ENCODE measurements around the gene LRIG2.
"Not testable (repeated sequence)": the region's sequence is repeated elsewhere in the genome, so short reads cannot be mapped to it uniquely, and the experiment has no call there.

The LRIG2 gene

DNA sequence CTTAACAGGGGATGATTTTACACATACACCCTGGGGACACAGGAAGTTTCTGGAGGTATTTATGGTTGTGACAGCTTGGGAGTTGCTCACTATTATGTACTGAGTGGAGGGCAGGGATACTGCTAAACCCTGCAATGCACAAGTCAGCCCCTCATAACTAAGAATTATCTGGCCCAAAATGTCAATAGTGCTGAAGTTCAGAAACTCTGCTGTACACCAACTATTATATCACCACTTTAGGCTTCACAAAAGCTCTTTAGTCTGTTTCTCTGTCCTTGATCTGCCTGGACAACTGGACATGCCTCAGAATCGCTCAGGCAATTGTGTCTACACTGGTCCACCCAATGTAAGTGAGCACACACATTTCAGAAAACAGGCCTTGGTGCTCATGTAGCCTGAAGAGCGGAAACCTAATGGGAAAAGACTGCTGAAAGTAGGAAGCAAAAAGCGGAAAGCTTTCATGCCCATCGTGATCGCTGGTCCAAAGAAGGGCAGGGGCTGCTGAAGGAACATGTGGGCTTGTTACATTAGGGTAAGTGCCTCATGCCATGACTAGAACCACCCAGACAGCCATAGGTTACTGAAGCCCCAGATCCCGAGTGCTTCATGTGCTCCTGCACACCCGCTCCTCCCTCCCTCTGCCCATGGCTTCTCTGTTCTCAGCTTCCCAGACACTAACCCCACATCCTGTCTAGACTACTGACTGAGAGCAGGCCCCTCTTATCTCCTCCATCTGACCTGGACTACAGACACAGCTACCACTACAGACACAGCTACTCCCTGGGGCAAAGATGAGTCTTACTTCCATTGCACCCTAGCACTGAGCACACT is 73.5 kb downstream of the LRIG2 start:
- H3K4me3 ChIP-seq (ENCODE audit: low read depth in 1 of 2, low read length in 2 of 2): no peak overlapping the region
- H3K4me1 ChIP-seq (ENCODE audit: control insufficient read depth in 1 of 2, insufficient read depth in 2 of 2, low read length in 2 of 2): peaks cover 0 to 4% of the 10 kb centered on the region in 2 donors
- H3K27me3 ChIP-seq (ENCODE audit: low read depth, low read length): no peaks in the 10 kb centered on the region
- H3K9me3 ChIP-seq (ENCODE audit: control insufficient read depth in 1 of 2, low read length in 2 of 2): no peaks in the 10 kb centered on the region
- H3K36me3 ChIP-seq (ENCODE audit: control insufficient read depth in 1 of 2, insufficient read depth in 2 of 2, low read length in 2 of 2): no peaks in the 10 kb centered on the region
- no peak overlapping the region for H3K27ac ChIP-seq (ENCODE audit: low read length)

DNA sequence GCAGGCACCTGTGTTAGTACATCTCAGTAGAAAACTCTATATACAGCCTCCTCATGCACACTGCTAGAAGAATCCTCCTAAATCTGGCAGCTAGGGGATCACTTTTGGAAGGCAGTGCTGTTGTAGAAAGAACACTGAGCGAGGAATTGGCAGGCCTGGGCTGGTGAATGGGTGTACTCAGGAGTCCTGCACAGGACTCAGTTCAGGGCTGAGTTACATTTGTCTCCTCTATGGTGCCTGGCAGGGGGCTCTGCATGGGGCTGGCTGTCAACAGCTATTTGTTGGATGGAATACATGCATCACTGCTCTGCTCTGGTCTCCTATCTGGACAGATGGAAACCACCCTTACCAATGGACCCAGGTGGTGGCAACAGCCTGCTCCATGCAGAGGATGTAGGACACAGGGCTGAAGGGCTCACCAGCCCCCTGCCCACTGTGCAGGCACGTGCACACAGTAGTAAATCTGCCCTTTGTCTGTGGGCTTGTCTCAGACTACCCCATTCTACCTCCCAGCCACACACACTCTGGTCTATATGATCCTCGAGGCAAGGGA is 74.2 kb downstream of the LRIG2 start:
- H3K4me1 ChIP-seq (ENCODE audit: control insufficient read depth in 1 of 2, insufficient read depth in 2 of 2, low read length in 2 of 2): no peaks in the 10 kb centered on the region
- no peaks in the 10 kb centered on the region for H3K27me3 ChIP-seq (ENCODE audit: low read depth, low read length)
- no peaks in the 10 kb centered on the region for H3K9me3 ChIP-seq (ENCODE audit: control insufficient read depth in 1 of 2, low read length in 2 of 2)
- H3K4me3 ChIP-seq (ENCODE audit: low read depth in 1 of 2, low read length in 2 of 2): no peak overlapping the region
- no peak overlapping the region for H3K27ac ChIP-seq (ENCODE audit: low read length)
- no peaks in the 10 kb centered on the region for H3K36me3 ChIP-seq (ENCODE audit: control insufficient read depth in 1 of 2, insufficient read depth in 2 of 2, low read length in 2 of 2)

DNA sequence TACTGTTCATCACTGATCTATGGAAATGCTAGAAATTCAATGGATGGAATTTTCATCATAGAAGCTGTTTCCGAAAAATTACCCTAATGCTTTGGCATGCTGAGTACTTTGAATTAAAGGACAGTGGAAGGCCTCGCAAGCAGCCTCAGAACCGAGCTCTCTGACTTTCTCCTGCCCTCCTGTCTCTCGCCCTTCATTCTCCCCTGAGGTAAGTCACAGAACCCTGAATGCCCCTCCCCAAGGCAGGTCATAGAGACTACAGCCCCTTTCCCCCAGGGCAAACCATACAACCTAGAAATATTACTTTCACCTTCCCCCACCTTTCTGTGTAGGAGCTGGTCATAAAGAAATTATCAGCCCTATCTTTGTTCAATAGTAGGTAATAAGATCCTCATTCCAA is 74.8 kb downstream of the LRIG2 start:
- Histone ChIP-seq H3K4me3 (ENCODE audit: low read depth in 1 of 2, low read length in 2 of 2) (no peak overlapping the region), H3K36me3 (ENCODE audit: control insufficient read depth in 1 of 2, insufficient read depth in 2 of 2, low read length in 2 of 2) (no peaks in the 10 kb centered on the region), H3K4me1 (ENCODE audit: control insufficient read depth in 1 of 2, insufficient read depth in 2 of 2, low read length in 2 of 2) (no peaks in the 10 kb centered on the region), H3K27ac (ENCODE audit: low read length) (no peak overlapping the region), H3K9me3 (ENCODE audit: control insufficient read depth in 1 of 2, low read length in 2 of 2) (no peaks in the 10 kb centered on the region), H3K27me3 (ENCODE audit: low read depth, low read length) (no peaks in the 10 kb centered on the region)

DNA sequence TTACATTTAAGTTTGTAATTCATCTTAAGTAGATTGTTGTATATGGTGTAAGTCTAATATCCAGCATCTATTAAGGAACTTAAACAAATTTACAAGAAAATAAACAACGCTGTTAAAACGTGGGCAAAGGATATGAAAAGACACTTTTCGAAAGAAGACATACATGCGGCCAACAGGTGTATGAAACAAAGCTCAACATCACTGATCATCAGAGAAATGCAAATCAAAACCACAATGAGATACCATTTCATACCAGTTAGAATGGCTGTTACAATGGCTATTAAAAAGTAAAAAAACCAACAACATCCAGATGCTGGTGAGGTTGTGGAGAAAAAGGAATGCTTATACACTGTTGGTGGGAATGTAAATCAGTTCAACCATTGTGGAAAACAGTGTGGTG is 77.5 kb downstream of the LRIG2 start:
- H3K27ac ChIP-seq (ENCODE audit: low read length); H3K36me3 ChIP-seq (ENCODE audit: control insufficient read depth in 1 of 2, insufficient read depth in 2 of 2, low read length in 2 of 2); H3K27me3 ChIP-seq (ENCODE audit: low read depth, low read length); H3K4me3 ChIP-seq (ENCODE audit: low read depth in 1 of 2, low read length in 2 of 2); H3K4me1 ChIP-seq (ENCODE audit: control insufficient read depth in 1 of 2, insufficient read depth in 2 of 2, low read length in 2 of 2); H3K9me3 ChIP-seq (ENCODE audit: control insufficient read depth in 1 of 2, low read length in 2 of 2): not testable (repeated sequence)

DNA sequence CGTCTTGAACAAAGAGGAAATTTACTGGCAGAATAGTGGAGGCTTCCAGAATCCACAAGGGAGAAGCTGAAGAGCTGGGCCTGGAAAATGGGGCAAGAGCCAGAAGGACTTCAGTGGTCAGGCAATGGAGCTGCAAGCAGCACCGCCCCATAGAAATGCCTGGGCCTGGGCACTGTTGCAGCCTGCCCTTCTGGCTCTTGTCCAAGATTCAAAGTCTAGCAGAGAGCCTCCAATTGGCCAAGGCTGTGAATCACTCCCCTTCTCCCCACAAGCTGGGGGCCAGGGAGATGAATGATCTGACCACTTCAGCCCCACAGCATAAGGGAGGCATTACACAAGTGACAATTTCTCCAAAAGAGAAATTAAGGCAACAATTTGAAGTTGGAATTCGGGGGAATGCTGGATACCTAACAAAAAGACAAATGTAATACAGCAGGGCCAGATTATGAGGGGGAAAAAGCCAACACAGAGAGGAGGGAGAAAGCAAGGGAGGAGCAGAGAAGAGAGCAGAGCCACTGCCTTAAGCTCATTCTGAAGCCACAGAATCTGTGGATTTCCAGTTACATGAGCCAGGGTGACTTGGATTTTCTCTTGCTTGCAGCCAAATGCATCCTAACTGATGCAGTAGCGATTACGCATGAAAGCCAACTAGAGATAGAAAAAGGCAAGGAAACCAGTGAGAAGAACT is 80.3 kb downstream of the LRIG2 start:
- no peak overlapping the region for H3K27ac ChIP-seq (ENCODE audit: low read length)
- H3K27me3 ChIP-seq (ENCODE audit: low read depth, low read length): no peaks in the 10 kb centered on the region
- H3K4me1 ChIP-seq (ENCODE audit: control insufficient read depth in 1 of 2, insufficient read depth in 2 of 2, low read length in 2 of 2): no peaks in the 10 kb centered on the region
- no peak overlapping the region for H3K4me3 ChIP-seq (ENCODE audit: low read depth in 1 of 2, low read length in 2 of 2)
- no peaks in the 10 kb centered on the region for H3K36me3 ChIP-seq (ENCODE audit: control insufficient read depth in 1 of 2, insufficient read depth in 2 of 2, low read length in 2 of 2)
- H3K9me3 ChIP-seq (ENCODE audit: control insufficient read depth in 1 of 2, low read length in 2 of 2): peaks cover 0 to 7% of the 10 kb centered on the region in 2 donors

DNA sequence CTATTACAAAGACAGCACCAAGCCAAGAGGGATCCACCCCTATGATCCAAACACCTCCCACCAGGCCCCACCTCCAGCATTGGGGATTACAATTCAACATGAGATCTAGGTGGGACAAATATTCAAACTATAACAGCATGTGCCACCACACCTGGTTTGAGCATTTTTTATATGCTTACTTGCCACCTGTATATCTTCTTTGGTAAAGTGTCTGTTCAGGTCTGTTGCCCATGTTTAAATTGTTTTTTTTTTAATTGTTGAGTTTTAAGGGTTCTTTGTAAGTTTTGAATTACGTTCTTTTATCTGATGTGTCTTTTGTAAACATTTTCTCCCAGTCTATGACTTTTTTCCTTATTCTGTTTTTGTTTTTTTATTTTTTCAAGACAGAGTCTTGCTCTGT is 83.4 kb downstream of the LRIG2 start:
- Histone ChIP-seq H3K27ac (ENCODE audit: low read length) (no peak overlapping the region), H3K27me3 (ENCODE audit: low read depth, low read length) (no peaks in the 10 kb centered on the region)

DNA sequence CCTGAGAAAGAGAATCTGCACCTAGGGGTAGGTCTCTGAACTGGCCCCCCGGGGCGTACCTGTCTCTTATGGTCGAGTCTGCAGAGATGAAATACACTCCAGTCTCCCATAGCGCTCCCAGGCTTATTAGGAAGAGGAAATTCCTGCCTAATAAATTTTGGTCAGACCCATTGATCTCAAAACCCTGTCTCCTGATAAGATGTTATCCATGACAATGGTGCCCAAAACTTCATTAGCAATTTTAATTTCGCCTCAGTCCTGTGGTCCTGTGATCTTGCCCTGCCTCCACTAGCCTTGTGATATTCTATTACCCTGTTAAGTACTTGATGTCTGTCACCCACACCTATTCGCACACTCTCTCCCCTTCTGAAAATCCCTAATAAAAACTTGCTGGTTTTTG is 85.7 kb downstream of the LRIG2 start:
- not testable (repeated sequence) for H3K27ac ChIP-seq (ENCODE audit: low read length); H3K9me3 ChIP-seq (ENCODE audit: control insufficient read depth in 1 of 2, low read length in 2 of 2); H3K4me3 ChIP-seq (ENCODE audit: low read depth in 1 of 2, low read length in 2 of 2); H3K27me3 ChIP-seq (ENCODE audit: low read depth, low read length); H3K4me1 ChIP-seq (ENCODE audit: control insufficient read depth in 1 of 2, insufficient read depth in 2 of 2, low read length in 2 of 2); H3K36me3 ChIP-seq (ENCODE audit: control insufficient read depth in 1 of 2, insufficient read depth in 2 of 2, low read length in 2 of 2)

More for the DNA sequence above, 83.4 kb downstream of the LRIG2 start:
- Histone ChIP-seq H3K36me3 (ENCODE audit: control insufficient read depth in 1 of 2, insufficient read depth in 2 of 2, low read length in 2 of 2) (no peaks in the 10 kb centered on the region), H3K4me1 (ENCODE audit: control insufficient read depth in 1 of 2, insufficient read depth in 2 of 2, low read length in 2 of 2) (no peaks in the 10 kb centered on the region), H3K4me3 (ENCODE audit: low read depth in 1 of 2, low read length in 2 of 2) (no peak overlapping the region), H3K9me3 (ENCODE audit: control insufficient read depth in 1 of 2, low read length in 2 of 2) (peaks cover 0 to 7% of the 10 kb centered on the region in 2 donors)

DNA sequence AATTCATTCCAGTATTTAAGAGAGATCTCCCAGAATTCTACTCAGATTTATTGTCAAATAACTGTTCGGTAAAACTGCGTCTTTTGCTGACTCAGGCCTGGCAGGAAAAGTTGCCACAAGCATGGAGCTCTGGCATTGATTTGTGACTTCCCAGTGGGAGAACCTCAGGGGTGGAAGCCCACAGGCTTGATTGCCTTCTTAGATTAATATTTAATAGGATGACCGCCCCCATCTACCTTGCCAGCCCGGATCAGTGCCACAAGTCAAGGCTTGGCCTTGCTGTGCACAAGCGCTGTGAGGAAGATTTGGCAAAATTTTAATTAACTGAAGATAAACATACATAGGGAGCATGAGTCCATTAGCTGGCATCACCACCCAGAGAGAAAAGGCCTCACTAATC is 93.5 kb downstream of the LRIG2 start:
- H3K36me3 ChIP-seq (ENCODE audit: control insufficient read depth in 1 of 2, insufficient read depth in 2 of 2, low read length in 2 of 2): no peaks in the 10 kb centered on the region

DNA sequence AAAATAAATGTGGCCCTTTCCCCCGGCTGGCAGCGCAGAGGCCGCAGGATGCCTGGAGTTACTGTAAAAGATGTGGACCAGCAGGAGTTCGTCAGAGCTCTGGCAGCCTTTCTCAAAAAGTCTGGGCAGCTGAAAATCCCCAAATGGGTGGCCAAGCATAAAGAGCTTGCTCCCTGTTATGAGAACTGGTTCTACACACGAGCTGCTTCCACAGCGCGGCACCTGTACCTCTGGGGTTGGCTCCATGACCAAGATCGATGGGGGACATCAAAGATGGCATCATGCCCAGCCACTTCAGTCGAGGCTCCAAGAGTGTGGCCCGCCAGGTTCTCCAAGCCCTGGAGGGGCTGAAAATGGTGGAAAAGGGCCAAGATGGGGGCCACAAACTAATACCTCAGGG is 95.9 kb downstream of the LRIG2 start:
- no peak overlapping the region for H3K4me3 ChIP-seq (ENCODE audit: low read depth in 1 of 2, low read length in 2 of 2)

More for the DNA sequence above, 93.5 kb downstream of the LRIG2 start:
- H3K4me1 ChIP-seq (ENCODE audit: control insufficient read depth in 1 of 2, insufficient read depth in 2 of 2, low read length in 2 of 2): no peaks in the 10 kb centered on the region
- no peak overlapping the region for H3K4me3 ChIP-seq (ENCODE audit: low read depth in 1 of 2, low read length in 2 of 2)
- H3K27me3 ChIP-seq (ENCODE audit: low read depth, low read length): no peaks in the 10 kb centered on the region
- H3K27ac ChIP-seq (ENCODE audit: low read length): no peak overlapping the region
- H3K9me3 ChIP-seq (ENCODE audit: control insufficient read depth in 1 of 2, low read length in 2 of 2): no peaks in the 10 kb centered on the region

DNA sequence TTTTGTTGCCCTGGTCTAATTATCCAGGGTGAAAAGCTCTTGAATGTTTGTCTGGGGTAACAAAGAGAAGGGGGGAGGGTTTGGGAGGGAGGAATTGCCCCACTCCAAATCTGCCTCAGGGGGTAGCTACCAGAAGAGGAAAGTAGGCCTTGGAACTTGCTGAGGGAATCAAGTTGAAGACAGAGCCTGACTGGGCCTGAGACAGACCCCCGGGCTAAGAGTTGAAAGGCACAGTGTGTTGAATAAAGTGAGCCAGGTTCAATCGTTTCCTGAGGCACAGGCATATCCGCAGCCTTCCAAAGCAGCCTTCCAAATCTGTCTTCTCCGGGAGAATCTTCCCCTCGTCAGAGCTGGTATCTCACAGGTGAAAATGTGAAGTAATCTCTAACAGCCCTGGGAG is 96.6 kb downstream of the LRIG2 start:
- Histone ChIP-seq H3K4me3 (ENCODE audit: low read depth in 1 of 2, low read length in 2 of 2) (no peak overlapping the region), H3K4me1 (ENCODE audit: control insufficient read depth in 1 of 2, insufficient read depth in 2 of 2, low read length in 2 of 2) (no peaks in the 10 kb centered on the region), H3K27ac (ENCODE audit: low read length) (no peak overlapping the region), H3K36me3 (ENCODE audit: control insufficient read depth in 1 of 2, insufficient read depth in 2 of 2, low read length in 2 of 2) (no peaks in the 10 kb centered on the region), H3K27me3 (ENCODE audit: low read depth, low read length) (no peaks in the 10 kb centered on the region), H3K9me3 (ENCODE audit: control insufficient read depth in 1 of 2, low read length in 2 of 2) (peaks cover 0 to 6% of the 10 kb centered on the region in 2 donors)

More for the DNA sequence above, 95.9 kb downstream of the LRIG2 start:
- Histone ChIP-seq H3K27ac (ENCODE audit: low read length) (no peak overlapping the region), H3K4me1 (ENCODE audit: control insufficient read depth in 1 of 2, insufficient read depth in 2 of 2, low read length in 2 of 2) (no peaks in the 10 kb centered on the region), H3K36me3 (ENCODE audit: control insufficient read depth in 1 of 2, insufficient read depth in 2 of 2, low read length in 2 of 2) (no peaks in the 10 kb centered on the region), H3K9me3 (ENCODE audit: control insufficient read depth in 1 of 2, low read length in 2 of 2) (peaks cover 0 to 6% of the 10 kb centered on the region in 2 donors), H3K27me3 (ENCODE audit: low read depth, low read length) (no peaks in the 10 kb centered on the region)

DNA sequence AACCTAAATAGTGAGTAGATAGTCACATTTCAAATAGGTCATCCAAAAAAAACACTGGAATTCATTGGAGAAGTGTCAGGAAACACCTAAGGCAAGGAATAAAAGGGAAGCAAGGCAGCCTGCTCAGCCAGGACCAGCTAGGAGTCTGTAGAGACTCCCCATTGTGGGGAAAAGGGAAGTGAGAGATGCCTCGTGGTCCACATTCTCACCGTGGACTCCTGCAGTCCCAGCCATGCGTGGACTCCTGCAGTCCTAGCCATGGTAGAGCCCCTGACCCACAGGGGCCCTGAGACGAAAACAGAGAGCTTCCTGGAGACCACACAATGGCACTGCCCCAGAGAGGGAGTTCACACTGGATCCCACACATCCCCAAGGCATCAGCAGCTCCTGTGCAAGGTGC is 97.5 kb downstream of the LRIG2 start:
- Histone ChIP-seq H3K4me3 (ENCODE audit: low read depth in 1 of 2, low read length in 2 of 2) (no peak overlapping the region), H3K27ac (ENCODE audit: low read length) (no peak overlapping the region), H3K4me1 (ENCODE audit: control insufficient read depth in 1 of 2, insufficient read depth in 2 of 2, low read length in 2 of 2) (no peaks in the 10 kb centered on the region), H3K36me3 (ENCODE audit: control insufficient read depth in 1 of 2, insufficient read depth in 2 of 2, low read length in 2 of 2) (no peaks in the 10 kb centered on the region), H3K9me3 (ENCODE audit: control insufficient read depth in 1 of 2, low read length in 2 of 2) (peaks cover 0 to 6% of the 10 kb centered on the region in 2 donors), H3K27me3 (ENCODE audit: low read depth, low read length) (no peaks in the 10 kb centered on the region)
